ENCODE data around the gene ASCC1. TPM values are rescaled to one million over a fixed set of nuclear protein-coding genes. Genes with fewer than 3 reads are reported as not detected.
A peak's percentile ranks its signal among the peaks of the same experiment; 100 is the strongest.
"Not testable (repeated sequence)": the region's sequence is repeated elsewhere in the genome, so short reads cannot be mapped to it uniquely, and the experiment has no call there.

ASCC1 gene
- total and polyA plus RNA-seq, 4 donors: 30.6 to 57.1 (median 49.6) TPM

GRCh38 chr10:72223743-72224101 lies 7.6 kb upstream of the ASCC1 start:
- no peak overlapping the region for H3K4me3 ChIP-seq (ENCODE audit: low read depth, low read length)
- H3K36me3 ChIP-seq (ENCODE audit: control insufficient read depth, insufficient read depth, low read length): peaks cover 22% of the 10 kb centered on the region
- H3K27ac ChIP-seq (ENCODE audit: low read depth, low read length): no peak overlapping the region
- peaks cover 3% of the 10 kb centered on the region for H3K4me1 ChIP-seq (ENCODE audit: control insufficient read depth, insufficient read depth, low read length)
- no peaks in the 10 kb centered on the region for H3K9me3 ChIP-seq (ENCODE audit: control insufficient read depth, insufficient read depth, low read length)
- H3K27me3 ChIP-seq (ENCODE audit: control insufficient read depth, insufficient read depth, low read length): no peaks in the 10 kb centered on the region
- WGBS (ENCODE audit: insufficient coverage): no CpG with 5 or more reads among the region's 1 CpG
- no peak for DNase-seq (ENCODE audit: low read depth in 4 of 6, low spot score in 6 of 6)

- Histone ChIP-seq H3K4me3 (ENCODE audit: low read depth, low read length) (no peak overlapping the region), H3K36me3 (ENCODE audit: control insufficient read depth, insufficient read depth, low read length) (peaks cover 19% of the 10 kb centered on the region), H3K9me3 (ENCODE audit: control insufficient read depth, insufficient read depth, low read length) (no peaks in the 10 kb centered on the region), H3K27me3 (ENCODE audit: control insufficient read depth, insufficient read depth, low read length) (no peaks in the 10 kb centered on the region), H3K4me1 (ENCODE audit: control insufficient read depth, insufficient read depth, low read length) (peaks cover 10% of the 10 kb centered on the region), H3K27ac (ENCODE audit: low read depth, low read length) (no peak overlapping the region)
- WGBS (ENCODE audit: insufficient coverage): 100% methylated on average over 1 of the region's 1 CpG
- no peak for DNase-seq (ENCODE audit: low read depth in 4 of 6, low spot score in 6 of 6)
Measured at GRCh38 chr10:72221278-72221677, 5.2 kb upstream of the ASCC1 start.

DNA sequence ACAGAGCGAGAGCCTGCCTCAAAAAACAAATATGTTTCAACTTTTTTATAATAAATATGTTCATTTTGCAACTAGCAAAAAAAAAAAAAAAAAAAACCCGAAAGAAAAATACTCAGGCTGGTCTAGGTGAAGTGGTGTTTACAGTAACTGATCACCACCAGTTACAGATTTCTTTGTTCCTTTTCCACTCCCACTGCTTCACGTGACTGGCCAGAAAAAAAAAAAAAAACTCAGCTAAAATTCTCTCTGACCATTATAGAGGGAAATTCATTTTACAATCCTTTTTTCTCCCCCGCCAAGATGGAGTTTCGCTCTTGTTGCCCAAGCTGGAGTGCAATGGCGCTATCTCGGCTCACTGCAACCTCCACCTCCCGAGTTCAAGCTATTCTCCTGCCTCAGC lies 4.6 kb upstream of the ASCC1 start:
- H3K4me3 ChIP-seq (ENCODE audit: low read depth, low read length): no peak overlapping the region
- H3K27me3 ChIP-seq (ENCODE audit: control insufficient read depth, insufficient read depth, low read length): no peaks in the 10 kb centered on the region
- H3K27ac ChIP-seq (ENCODE audit: low read depth, low read length): no peak overlapping the region
- H3K36me3 ChIP-seq (ENCODE audit: control insufficient read depth, insufficient read depth, low read length): peaks cover 18% of the 10 kb centered on the region
- no peak for DNase-seq (ENCODE audit: low read depth in 4 of 6, low spot score in 6 of 6)
- WGBS (ENCODE audit: insufficient coverage): 85% methylated on average over 2 of the region's 8 CpGs
- H3K9me3 ChIP-seq (ENCODE audit: control insufficient read depth, insufficient read depth, low read length): no peaks in the 10 kb centered on the region
- peaks cover 10% of the 10 kb centered on the region for H3K4me1 ChIP-seq (ENCODE audit: control insufficient read depth, insufficient read depth, low read length)

- Histone ChIP-seq H3K4me3 (ENCODE audit: low read depth, low read length) (no peak overlapping the region), H3K27ac (ENCODE audit: low read depth, low read length) (no peak overlapping the region), H3K36me3 (ENCODE audit: control insufficient read depth, insufficient read depth, low read length) (peaks cover 16% of the 10 kb centered on the region), H3K4me1 (ENCODE audit: control insufficient read depth, insufficient read depth, low read length) (peaks cover 22% of the 10 kb centered on the region), H3K27me3 (ENCODE audit: control insufficient read depth, insufficient read depth, low read length) (no peaks in the 10 kb centered on the region), H3K9me3 (ENCODE audit: control insufficient read depth, insufficient read depth, low read length) (no peaks in the 10 kb centered on the region)
- no CpG with 5 or more reads among the region's 6 CpGs for WGBS (ENCODE audit: insufficient coverage)
- DNase-seq (ENCODE audit: low read depth in 4 of 6, low spot score in 6 of 6): no peak
Measured at GRCh38 chr10:72219235-72219814, 3.2 kb upstream of the ASCC1 start.

- 60% methylated on average over 2 of the region's 2 CpGs for WGBS (ENCODE audit: insufficient coverage)
- peaks cover 26% of the 10 kb centered on the region for H3K4me1 ChIP-seq (ENCODE audit: control insufficient read depth, insufficient read depth, low read length)
- no peak overlapping the region for H3K27ac ChIP-seq (ENCODE audit: low read depth, low read length)
Measured at GRCh38 chr10:72218726-72219125, 2.6 kb upstream of the ASCC1 start.

GRCh38 chr10:72218325-72218724 lies 2.2 kb upstream of the ASCC1 start:
- no peaks in the 10 kb centered on the region for H3K27me3 ChIP-seq (ENCODE audit: control insufficient read depth, insufficient read depth, low read length)
- DNase-seq (ENCODE audit: low read depth in 4 of 6, low spot score in 6 of 6): no peak
- no peak overlapping the region for H3K27ac ChIP-seq (ENCODE audit: low read depth, low read length)
- H3K9me3 ChIP-seq (ENCODE audit: control insufficient read depth, insufficient read depth, low read length): no peaks in the 10 kb centered on the region
- peaks cover 12% of the 10 kb centered on the region for H3K36me3 ChIP-seq (ENCODE audit: control insufficient read depth, insufficient read depth, low read length)
- H3K4me1 ChIP-seq (ENCODE audit: control insufficient read depth, insufficient read depth, low read length): peaks cover 26% of the 10 kb centered on the region
- H3K4me3 ChIP-seq (ENCODE audit: low read depth, low read length): no peak overlapping the region
- no CpG with 5 or more reads among the region's 1 CpG for WGBS (ENCODE audit: insufficient coverage)

More at GRCh38 chr10:72218726-72219125, 2.6 kb upstream of the ASCC1 start:
- Histone ChIP-seq H3K27me3 (ENCODE audit: control insufficient read depth, insufficient read depth, low read length) (no peaks in the 10 kb centered on the region), H3K36me3 (ENCODE audit: control insufficient read depth, insufficient read depth, low read length) (peaks cover 12% of the 10 kb centered on the region), H3K9me3 (ENCODE audit: control insufficient read depth, insufficient read depth, low read length) (no peaks in the 10 kb centered on the region), H3K4me3 (ENCODE audit: low read depth, low read length) (no peak overlapping the region)
- DNase-seq (ENCODE audit: low read depth in 4 of 6, low spot score in 6 of 6): peak in 1 of 6 donors; percentile 19

GRCh38 chr10:72211832-72212231 lies 4.2 kb downstream of the ASCC1 start:
- not testable (repeated sequence) for DNase-seq (ENCODE audit: low read depth in 4 of 6, low spot score in 6 of 6); H3K27ac ChIP-seq (ENCODE audit: low read depth, low read length); H3K4me3 ChIP-seq (ENCODE audit: low read depth, low read length); H3K27me3 ChIP-seq (ENCODE audit: control insufficient read depth, insufficient read depth, low read length); H3K9me3 ChIP-seq (ENCODE audit: control insufficient read depth, insufficient read depth, low read length)
- 100% methylated on average over 1 of the region's 2 CpGs for WGBS (ENCODE audit: insufficient coverage)
- H3K4me1 ChIP-seq (ENCODE audit: control insufficient read depth, insufficient read depth, low read length): peaks cover 18% of the 10 kb centered on the region
- H3K36me3 ChIP-seq (ENCODE audit: control insufficient read depth, insufficient read depth, low read length): peaks cover 40% of the 10 kb centered on the region

DNA sequence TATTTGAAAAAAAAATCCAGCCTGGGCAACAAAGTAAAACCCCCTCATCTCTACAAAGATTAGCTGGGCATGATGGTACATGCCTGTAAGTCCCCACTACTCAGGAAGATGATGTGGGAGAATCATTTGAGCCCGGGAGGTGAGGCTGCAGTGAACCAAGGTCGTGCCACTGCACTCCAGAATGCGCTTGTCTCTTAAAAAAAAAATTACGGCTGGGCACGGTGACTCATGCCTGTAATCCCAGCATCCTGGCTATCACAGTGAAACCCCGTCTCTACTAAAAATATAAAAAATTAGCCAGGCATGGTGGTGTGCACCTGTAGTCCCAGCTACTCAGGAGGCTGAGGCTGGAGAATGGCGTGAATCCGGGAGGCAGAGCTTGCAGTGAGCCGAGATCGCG lies 4.7 kb downstream of the ASCC1 start:
- not testable (repeated sequence) for H3K27me3 ChIP-seq (ENCODE audit: control insufficient read depth, insufficient read depth, low read length); DNase-seq (ENCODE audit: low read depth in 4 of 6, low spot score in 6 of 6); H3K4me3 ChIP-seq (ENCODE audit: low read depth, low read length); H3K27ac ChIP-seq (ENCODE audit: low read depth, low read length); H3K9me3 ChIP-seq (ENCODE audit: control insufficient read depth, insufficient read depth, low read length)
- Histone ChIP-seq H3K4me1 (ENCODE audit: control insufficient read depth, insufficient read depth, low read length) (peaks cover 16% of the 10 kb centered on the region), H3K36me3 (ENCODE audit: control insufficient read depth, insufficient read depth, low read length) (peaks cover 43% of the 10 kb centered on the region)
- 100% methylated on average over 1 of the region's 11 CpGs for WGBS (ENCODE audit: insufficient coverage)

- WGBS (ENCODE audit: insufficient coverage): 79% methylated on average over 1 of the region's 2 CpGs
- H3K4me1 ChIP-seq (ENCODE audit: control insufficient read depth, insufficient read depth, low read length); H3K4me3 ChIP-seq (ENCODE audit: low read depth, low read length); H3K27ac ChIP-seq (ENCODE audit: low read depth, low read length); H3K27me3 ChIP-seq (ENCODE audit: control insufficient read depth, insufficient read depth, low read length); DNase-seq (ENCODE audit: low read depth in 4 of 6, low spot score in 6 of 6); H3K9me3 ChIP-seq (ENCODE audit: control insufficient read depth, insufficient read depth, low read length): not testable (repeated sequence)
- H3K36me3 ChIP-seq (ENCODE audit: control insufficient read depth, insufficient read depth, low read length): peaks cover 50% of the 10 kb centered on the region
Measured at GRCh38 chr10:72208526-72208925, 7.5 kb downstream of the ASCC1 start.

DNA sequence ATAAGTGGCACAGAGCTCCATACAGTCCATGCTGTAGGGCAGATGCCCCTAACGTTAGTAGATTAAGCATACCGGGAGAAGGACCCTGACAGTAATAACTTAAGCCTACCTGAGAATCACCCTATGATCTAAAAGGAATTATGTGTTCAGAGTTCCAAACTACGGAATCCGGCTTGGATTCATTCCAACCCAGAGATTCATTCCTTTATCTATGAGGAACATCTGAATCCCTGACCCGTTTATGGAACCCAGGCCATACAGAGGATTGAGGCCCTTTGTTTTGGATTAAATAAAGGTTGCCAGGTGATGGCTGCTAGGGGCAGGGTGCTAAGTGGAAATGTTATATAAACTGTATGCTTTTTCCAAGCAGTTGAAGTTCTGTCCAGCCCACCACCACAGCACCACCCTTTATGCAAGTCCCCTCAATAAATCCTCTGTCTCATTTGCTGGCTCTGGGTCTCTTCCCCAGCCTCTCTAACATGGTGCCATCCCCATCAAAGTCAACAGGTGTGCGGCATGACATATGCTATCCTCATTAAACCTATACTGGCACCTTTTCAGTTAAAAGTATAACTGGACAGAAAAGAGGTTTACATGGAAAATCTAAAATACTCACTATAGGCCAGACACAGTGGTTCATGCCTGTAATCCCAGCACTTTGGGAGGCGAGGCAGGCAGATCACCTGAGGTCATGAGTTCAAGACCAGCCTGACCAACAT lies 9.4 kb downstream of the ASCC1 start:
- Histone ChIP-seq H3K27ac (ENCODE audit: low read depth, low read length) (no peak overlapping the region), H3K36me3 (ENCODE audit: control insufficient read depth, insufficient read depth, low read length) (peaks cover 56% of the 10 kb centered on the region), H3K9me3 (ENCODE audit: control insufficient read depth, insufficient read depth, low read length) (no peaks in the 10 kb centered on the region), H3K4me1 (ENCODE audit: control insufficient read depth, insufficient read depth, low read length) (no peaks in the 10 kb centered on the region), H3K4me3 (ENCODE audit: low read depth, low read length) (no peak overlapping the region), H3K27me3 (ENCODE audit: control insufficient read depth, insufficient read depth, low read length) (no peaks in the 10 kb centered on the region)
- WGBS (ENCODE audit: insufficient coverage): 100% methylated on average over 1 of the region's 7 CpGs
- DNase-seq (ENCODE audit: low read depth in 4 of 6, low spot score in 6 of 6): no peak

Measured in spinal cord (tissue), 10 donors.